Suppressor macrophage treated with lipopolysaccharide for 4 hours (primary cell): ENCODE data around the gene EARS2.
"Not testable (repeated sequence)": the region's sequence is repeated elsewhere in the genome, so short reads cannot be mapped to it uniquely, and the experiment has no call there.

Experiments used
- DNase-seq: peaks from one replicate; pipeline ENCODE4 v3.0.0-alpha.2; 2020

EARS2 gene

GRCh38 chr16:23504453-23505179 is 52.5 kb downstream of the EARS2 start:
- peak; percentile 93 for DNase-seq

- no peak for DNase-seq
These were observed 53.1 kb downstream of the EARS2 start for GRCh38 chr16:23504076-23504452.

GRCh38 chr16:23502466-23502865 is 54.7 kb downstream of the EARS2 start:
- DNase-seq = no peak

- DNase-seq = no peak
These were observed 55.9 kb downstream of the EARS2 start for GRCh38 chr16:23501291-23501690.

- DNase-seq = peak; percentile 55
These were observed 56.3 kb downstream of the EARS2 start for GRCh38 chr16:23500862-23501225.

- no peak for DNase-seq
These were observed 56.8 kb downstream of the EARS2 start for GRCh38 chr16:23500212-23500861.

GRCh38 chr16:23499801-23500200 is 57.3 kb downstream of the EARS2 start:
- no peak for DNase-seq

GRCh38 chr16:23498863-23499262 is 58.3 kb downstream of the EARS2 start:
- no peak for DNase-seq

- no peak for DNase-seq
These were observed 59.6 kb downstream of the EARS2 start for GRCh38 chr16:23497543-23497868.

- DNase-seq = peak; percentile 30
These were observed 60.2 kb downstream of the EARS2 start for GRCh38 chr16:23496821-23497542.

GRCh38 chr16:23495671-23496070 is 61.5 kb downstream of the EARS2 start:
- DNase-seq = no peak

- DNase-seq = no peak
These were observed 63.0 kb downstream of the EARS2 start for GRCh38 chr16:23494188-23494587.

GRCh38 chr16:23491490-23492391 is 65.4 kb downstream of the EARS2 start:
- no peak for DNase-seq

- no peak for DNase-seq
These were observed 70.7 kb downstream of the EARS2 start for GRCh38 chr16:23486480-23486879.

- DNase-seq = no peak
These were observed 71.3 kb downstream of the EARS2 start for GRCh38 chr16:23485841-23486240.

GRCh38 chr16:23485257-23485614 is 71.9 kb downstream of the EARS2 start:
- DNase-seq = no peak

GRCh38 chr16:23484510-23485256 is 72.5 kb downstream of the EARS2 start:
- no peak for DNase-seq

- DNase-seq = not testable (repeated sequence)
These were observed 73.7 kb downstream of the EARS2 start for GRCh38 chr16:23483492-23483891.

GRCh38 chr16:23482778-23483177 is 74.4 kb downstream of the EARS2 start:
- no peak for DNase-seq

GRCh38 chr16:23480257-23480656 is 76.9 kb downstream of the EARS2 start:
- no peak for DNase-seq

- no peak for DNase-seq
These were observed 78.0 kb downstream of the EARS2 start for GRCh38 chr16:23479138-23479537.

GRCh38 chr16:23478566-23478965 is 78.6 kb downstream of the EARS2 start:
- DNase-seq = no peak

GRCh38 chr16:23476289-23476688 is 80.9 kb downstream of the EARS2 start:
- no peak for DNase-seq
